WTC11 (cell line): Measurements from ENCODE around the gene SMIM10L2A.

Experiments used
- ETV6 ChIP-seq: sonication (generic); formaldehyde crosslinking; IDR thresholded peaks from 2 replicates; pipeline ENCODE4 v1.8.1; 2022; ENCODE audit warnings: mild to moderate bottlenecking, missing genetic modification reagents
- ZBTB21 ChIP-seq: sonication (generic); formaldehyde crosslinking; IDR thresholded peaks from 2 replicates; pipeline ENCODE4 v1.8.1; 2023; ENCODE audit warnings: mild to moderate bottlenecking, missing genetic modification reagents, borderline replicate concordance
- TF ChIP-seq, protein P1 (sequence below): fragments of 200-600 bp; IDR thresholded peaks from 2 replicates; pipeline ENCODE4 v1.8.0; 2022; ENCODE audit warnings: antibody characterized with exemption
- TF ChIP-seq, protein P2 (sequence below): sonication (generic); formaldehyde crosslinking; IDR thresholded peaks from 2 replicates; pipeline ENCODE4 v1.8.0; 2023; ENCODE audit warnings: missing genetic modification reagents
- TF ChIP-seq, protein P3 (sequence below): sonication (generic); formaldehyde crosslinking; IDR thresholded peaks from 2 replicates; pipeline ENCODE4 v1.8.1; 2023; ENCODE audit warnings: mild to moderate bottlenecking, moderate library complexity, missing genetic modification reagents

DNA sequence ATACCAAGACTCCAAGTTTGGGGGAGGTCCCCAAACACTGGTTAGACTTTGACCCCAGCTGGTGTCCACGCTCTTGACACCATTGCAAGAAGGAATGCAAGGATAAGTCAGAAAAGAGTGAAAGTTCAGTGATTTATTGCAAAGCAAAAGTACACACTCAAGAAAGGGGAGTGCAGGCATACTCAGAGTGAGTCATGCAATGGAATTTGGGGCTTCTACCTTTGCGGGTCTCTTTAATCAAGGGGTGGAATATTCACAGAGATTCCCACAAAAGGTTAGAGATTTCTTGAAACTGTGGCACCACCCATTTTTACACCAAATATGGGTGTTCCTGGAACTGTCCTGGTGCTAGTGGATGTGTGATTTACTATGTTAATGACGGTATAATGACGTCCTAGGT, 5.2 kb upstream of the SMIM10L2A start:
- TF ChIP-seq ZBTB21 (CRISPR knock-in tag) = no peak
- TF ChIP-seq, protein P1, sequence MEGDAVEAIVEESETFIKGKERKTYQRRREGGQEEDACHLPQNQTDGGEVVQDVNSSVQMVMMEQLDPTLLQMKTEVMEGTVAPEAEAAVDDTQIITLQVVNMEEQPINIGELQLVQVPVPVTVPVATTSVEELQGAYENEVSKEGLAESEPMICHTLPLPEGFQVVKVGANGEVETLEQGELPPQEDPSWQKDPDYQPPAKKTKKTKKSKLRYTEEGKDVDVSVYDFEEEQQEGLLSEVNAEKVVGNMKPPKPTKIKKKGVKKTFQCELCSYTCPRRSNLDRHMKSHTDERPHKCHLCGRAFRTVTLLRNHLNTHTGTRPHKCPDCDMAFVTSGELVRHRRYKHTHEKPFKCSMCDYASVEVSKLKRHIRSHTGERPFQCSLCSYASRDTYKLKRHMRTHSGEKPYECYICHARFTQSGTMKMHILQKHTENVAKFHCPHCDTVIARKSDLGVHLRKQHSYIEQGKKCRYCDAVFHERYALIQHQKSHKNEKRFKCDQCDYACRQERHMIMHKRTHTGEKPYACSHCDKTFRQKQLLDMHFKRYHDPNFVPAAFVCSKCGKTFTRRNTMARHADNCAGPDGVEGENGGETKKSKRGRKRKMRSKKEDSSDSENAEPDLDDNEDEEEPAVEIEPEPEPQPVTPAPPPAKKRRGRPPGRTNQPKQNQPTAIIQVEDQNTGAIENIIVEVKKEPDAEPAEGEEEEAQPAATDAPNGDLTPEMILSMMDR = no peak
- no peak for TF ChIP-seq ETV6 (CRISPR knock-in tag)
- TF ChIP-seq, protein P2, sequence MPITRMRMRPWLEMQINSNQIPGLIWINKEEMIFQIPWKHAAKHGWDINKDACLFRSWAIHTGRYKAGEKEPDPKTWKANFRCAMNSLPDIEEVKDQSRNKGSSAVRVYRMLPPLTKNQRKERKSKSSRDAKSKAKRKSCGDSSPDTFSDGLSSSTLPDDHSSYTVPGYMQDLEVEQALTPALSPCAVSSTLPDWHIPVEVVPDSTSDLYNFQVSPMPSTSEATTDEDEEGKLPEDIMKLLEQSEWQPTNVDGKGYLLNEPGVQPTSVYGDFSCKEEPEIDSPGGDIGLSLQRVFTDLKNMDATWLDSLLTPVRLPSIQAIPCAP (CRISPR knock-in tag) = no peak
- TF ChIP-seq, protein P3, sequence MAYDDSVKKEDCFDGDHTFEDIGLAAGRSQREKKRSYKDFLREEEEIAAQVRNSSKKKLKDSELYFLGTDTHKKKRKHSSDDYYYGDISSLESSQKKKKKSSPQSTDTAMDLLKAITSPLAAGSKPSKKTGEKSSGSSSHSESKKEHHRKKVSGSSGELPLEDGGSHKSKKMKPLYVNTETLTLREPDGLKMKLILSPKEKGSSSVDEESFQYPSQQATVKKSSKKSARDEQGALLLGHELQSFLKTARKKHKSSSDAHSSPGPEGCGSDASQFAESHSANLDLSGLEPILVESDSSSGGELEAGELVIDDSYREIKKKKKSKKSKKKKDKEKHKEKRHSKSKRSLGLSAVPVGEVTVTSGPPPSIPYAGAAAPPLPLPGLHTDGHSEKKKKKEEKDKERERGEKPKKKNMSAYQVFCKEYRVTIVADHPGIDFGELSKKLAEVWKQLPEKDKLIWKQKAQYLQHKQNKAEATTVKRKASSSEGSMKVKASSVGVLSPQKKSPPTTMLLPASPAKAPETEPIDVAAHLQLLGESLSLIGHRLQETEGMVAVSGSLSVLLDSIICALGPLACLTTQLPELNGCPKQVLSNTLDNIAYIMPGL = no peak
